GM06990 (cell line): ENCODE results near the gene FDX1.

Experiments
- DNase-seq: peaks from one replicate; pipeline ENCODE4 v3.0.0-alpha.2; 2011; ENCODE audit not compliant: insufficient read length; ENCODE audit errors: extremely low read depth
- H3K27me3 ChIP-seq: replicated peaks from 2 replicates; pipeline ENCODE4 v1.6.0; 2011; ENCODE audit warnings: low read length; ENCODE audit not compliant: control insufficient read depth, insufficient read depth
- H3K36me3 ChIP-seq: 2 replicates; pipeline ENCODE4 v1.5.1; 2011; ENCODE audit warnings: low read length; ENCODE audit not compliant: control insufficient read depth, insufficient read depth
- H3K4me3 ChIP-seq: replicated peaks from 2 replicates; pipeline ENCODE4 v1.5.1; 2011; ENCODE audit warnings: low read depth, mild to moderate bottlenecking, control low read depth, low read length
- TF ChIP-seq, protein P1 (sequence below): IDR thresholded peaks from 2 replicates; pipeline ENCODE4 v1.5.1; 2011; ENCODE audit warnings: low read length, control low read depth, mild to moderate bottlenecking, inconsistent platforms; ENCODE audit not compliant: insufficient read depth, poor library complexity, severe bottlenecking

The FDX1 gene

DNA sequence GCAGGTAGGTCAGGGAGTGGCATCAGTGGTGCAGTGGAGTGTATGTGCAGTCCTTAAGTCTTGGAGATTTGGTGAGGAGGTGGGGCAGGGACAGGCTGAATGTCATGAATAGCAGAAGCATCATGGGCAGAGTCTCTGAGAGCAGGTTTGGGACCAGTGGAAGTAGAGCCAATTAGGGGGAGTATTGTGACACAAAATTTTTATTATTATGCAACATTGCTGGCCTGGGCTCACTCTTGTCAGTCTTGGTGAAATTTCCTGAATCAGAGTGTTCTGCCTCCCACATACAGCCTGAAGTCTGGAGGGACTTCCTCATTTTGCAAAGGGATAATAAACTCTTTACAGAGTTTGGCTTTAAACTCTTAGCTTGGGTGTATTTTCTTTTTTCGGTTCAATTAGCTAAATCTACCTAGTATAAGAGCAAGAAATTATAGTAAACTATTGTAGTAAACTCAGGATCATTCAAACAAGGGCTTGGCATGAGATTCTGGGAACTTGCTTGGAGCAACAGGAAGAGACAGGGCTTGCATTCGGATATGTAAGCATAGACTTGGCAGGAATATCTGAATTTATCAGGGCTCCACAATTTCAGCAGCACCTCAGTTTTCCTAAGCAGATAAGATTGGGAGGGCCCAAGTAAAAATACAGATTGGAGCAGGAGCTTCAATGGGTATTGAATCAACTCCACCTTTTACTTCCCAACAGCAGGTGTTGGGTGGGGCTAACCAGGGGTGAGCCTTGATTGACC lies 67.7 kb downstream of the FDX1 start:
- no peak for DNase-seq

GRCh38 chr11:110501428-110501827 lies 71.7 kb downstream of the FDX1 start:
- TF ChIP-seq, protein P1, sequence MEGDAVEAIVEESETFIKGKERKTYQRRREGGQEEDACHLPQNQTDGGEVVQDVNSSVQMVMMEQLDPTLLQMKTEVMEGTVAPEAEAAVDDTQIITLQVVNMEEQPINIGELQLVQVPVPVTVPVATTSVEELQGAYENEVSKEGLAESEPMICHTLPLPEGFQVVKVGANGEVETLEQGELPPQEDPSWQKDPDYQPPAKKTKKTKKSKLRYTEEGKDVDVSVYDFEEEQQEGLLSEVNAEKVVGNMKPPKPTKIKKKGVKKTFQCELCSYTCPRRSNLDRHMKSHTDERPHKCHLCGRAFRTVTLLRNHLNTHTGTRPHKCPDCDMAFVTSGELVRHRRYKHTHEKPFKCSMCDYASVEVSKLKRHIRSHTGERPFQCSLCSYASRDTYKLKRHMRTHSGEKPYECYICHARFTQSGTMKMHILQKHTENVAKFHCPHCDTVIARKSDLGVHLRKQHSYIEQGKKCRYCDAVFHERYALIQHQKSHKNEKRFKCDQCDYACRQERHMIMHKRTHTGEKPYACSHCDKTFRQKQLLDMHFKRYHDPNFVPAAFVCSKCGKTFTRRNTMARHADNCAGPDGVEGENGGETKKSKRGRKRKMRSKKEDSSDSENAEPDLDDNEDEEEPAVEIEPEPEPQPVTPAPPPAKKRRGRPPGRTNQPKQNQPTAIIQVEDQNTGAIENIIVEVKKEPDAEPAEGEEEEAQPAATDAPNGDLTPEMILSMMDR, result no peak
- H3K4me3 ChIP-seq, result no peak overlapping the region
- H3K36me3 ChIP-seq, result no peaks in the 10 kb centered on the region
- no peaks in the 10 kb centered on the region for H3K27me3 ChIP-seq
- no peak for DNase-seq

More for the DNA sequence above, 67.7 kb downstream of the FDX1 start:
- no peaks in the 10 kb centered on the region; the same call in 1 of the 2 replicates for H3K27me3 ChIP-seq
- H3K4me3 ChIP-seq, result no peak overlapping the region
- no peaks in the 10 kb centered on the region for H3K36me3 ChIP-seq
- TF ChIP-seq, protein P1, result no peak

- Histone ChIP-seq H3K27me3 (peaks cover 2% of the 10 kb centered on the region; the same call in 1 of the 2 replicates), H3K4me3 (no peak overlapping the region), H3K36me3 (no peaks in the 10 kb centered on the region)
- TF ChIP-seq, protein P1, result no peak
- DNase-seq, result no peak
Measured at GRCh38 chr11:110505528-110506284, 76.0 kb downstream of the FDX1 start.

DNA sequence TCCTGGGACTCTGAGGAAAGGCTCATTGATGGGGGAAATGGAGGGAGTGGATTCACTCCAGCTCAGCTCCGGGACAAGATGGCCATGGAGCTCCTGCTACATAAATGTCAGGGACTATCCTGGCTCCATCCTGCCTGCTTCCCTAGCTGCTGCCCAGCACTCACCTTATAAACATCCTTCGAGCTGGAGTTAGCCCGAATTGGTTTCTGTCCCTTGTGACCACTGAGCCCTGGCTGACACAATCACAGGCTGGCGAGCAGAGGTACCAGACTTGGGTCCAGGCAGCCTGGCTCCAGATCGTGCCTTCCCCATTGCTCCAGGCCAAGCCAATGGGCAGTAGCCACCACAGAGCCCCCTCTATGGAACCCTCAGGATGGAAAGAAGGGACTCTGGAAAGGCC lies 77.6 kb downstream of the FDX1 start:
- Histone ChIP-seq H3K27me3 (peaks cover 2% of the 10 kb centered on the region; the same call in 1 of the 2 replicates), H3K36me3 (no peaks in the 10 kb centered on the region), H3K4me3 (no peak overlapping the region)
- no peak for DNase-seq
- TF ChIP-seq, protein P1, result no peak

GRCh38 chr11:110508786-110509185 lies 79.0 kb downstream of the FDX1 start:
- Histone ChIP-seq H3K4me3 (no peak overlapping the region), H3K27me3 (peaks cover 2% of the 10 kb centered on the region; the same call in 1 of the 2 replicates), H3K36me3 (no peaks in the 10 kb centered on the region)
- no peak for DNase-seq
- TF ChIP-seq, protein P1, result no peak
